ENCODE measurements around the gene PRSS53.

The PRSS53 gene

DNA sequence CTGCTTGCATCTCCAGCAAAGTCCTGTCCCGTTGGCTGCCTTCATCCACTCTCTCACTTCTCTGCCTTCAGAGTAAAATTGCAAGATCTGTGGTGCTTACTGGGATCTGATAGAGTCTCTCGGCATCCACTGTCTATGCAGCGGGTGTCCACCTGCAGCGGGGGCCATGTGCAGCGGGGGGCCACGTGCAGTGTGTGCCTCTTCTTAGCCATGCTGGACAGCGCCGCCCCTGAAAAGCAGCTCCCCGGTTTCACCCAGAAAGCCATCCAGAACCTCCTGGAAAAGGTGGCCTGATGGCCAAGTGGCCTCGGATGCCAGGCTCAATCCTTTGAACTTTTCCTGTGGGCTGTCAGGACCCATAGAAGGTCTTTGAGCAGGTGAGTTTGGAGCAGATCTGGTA is 45.9 kb downstream of the PRSS53 start:
- no peak for DNase-seq

DNA sequence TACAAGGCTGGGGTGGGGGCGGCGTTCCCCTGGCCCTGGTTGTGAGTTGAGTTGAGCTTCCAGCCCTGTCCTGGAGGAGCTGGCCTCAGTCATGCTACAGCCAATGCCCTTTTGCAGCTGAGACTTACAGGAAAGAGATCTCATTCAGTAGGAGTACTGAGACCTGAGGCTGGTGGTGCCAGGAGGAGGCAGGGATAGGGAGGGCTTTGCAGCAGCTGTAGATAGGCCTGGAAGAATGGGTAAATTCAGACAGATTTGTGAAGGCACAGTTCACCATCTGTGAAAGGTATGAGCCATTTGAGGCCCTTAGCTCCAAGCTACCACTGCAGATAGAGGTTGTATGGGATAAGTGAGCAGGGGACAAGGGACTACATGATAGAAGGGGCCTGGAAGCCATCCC is 49.8 kb downstream of the PRSS53 start:
- DNase-seq = no peak

DNA sequence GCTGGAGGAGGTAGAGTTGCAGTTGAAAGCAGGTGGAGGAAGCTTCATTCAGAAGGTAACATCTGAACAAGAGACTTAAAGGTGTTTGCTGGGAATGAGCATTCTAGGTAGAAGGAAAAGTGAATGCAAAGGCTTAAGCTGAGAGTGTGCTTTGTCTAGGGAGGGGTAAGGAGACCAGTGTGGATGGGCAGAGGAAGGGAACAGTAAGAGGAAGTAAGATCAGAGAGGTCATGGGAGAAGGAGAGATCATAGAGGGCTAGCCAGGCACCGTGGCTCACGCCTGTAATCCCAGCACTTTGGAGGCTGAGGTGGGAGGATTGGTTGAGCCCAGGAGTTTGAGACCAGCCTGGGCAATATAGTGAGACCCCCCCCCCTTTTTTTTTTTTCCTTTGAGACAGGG is 52.1 kb downstream of the PRSS53 start:
- no peak for DNase-seq

DNA sequence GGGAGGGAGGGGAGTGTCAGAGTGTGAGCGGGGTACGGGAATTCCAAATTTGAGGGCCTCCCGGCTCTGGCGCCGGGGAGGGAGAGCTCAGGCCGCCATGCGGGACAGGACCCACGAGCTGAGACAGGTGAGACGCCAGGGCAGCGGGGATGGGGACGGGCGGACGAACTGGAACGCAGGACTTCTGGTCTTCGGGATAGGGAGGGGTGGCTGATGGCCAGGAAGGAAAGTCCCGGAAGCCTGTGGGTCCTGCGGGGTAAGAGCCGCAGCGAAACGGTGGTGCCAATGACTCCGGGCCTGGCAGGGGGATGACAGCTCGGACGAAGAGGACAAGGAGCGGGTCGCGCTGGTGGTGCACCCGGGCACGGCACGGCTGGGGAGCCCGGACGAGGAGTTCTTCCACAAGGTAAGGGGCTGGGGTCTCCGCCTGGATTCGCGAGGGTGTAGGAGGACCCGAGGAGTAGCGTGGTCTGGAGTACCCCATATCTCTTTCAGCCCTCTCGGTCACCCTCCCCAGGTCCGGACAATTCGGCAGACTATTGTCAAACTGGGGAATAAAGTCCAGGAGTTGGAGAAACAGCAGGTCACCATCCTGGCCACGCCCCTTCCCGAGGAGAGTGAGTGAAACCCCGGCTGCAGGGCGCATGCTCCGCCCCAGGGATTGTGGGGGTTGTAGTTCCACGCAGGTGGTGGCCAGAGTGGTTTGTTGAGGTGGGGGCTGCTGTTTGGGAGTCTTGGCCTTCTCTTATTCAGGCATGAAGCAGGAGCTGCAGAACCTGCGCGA is 54.8 kb downstream of the PRSS53 start:
- DNase-seq = peak; percentile 12
